Kidney (tissue), 14 donors: Measurements from ENCODE around the gene DNAJC21. TPM values are rescaled to one million over a fixed set of nuclear protein-coding genes. Genes with fewer than 3 reads are reported as not detected.

ENCODE experiments used
- DNase-seq, 5 donors: peaks; one replicate each; pipeline ENCODE4 v3.0.0-alpha.2; 2013 to 2020
- FAIRE-seq: peaks from 2 replicates; lab custom pipeline; 2012; peaks lifted over from hg19 to GRCh38; lab: Jason Lieb, UNC
- H3K27ac ChIP-seq, 2 donors: one replicate each; pipeline ENCODE4 v1.7.0; 2013; ENCODE audit warnings: low read depth in 2 of 2, low read length in 2 of 2, inconsistent platforms in 1 of 2
- H3K27me3 ChIP-seq: one replicate; pipeline ENCODE4 v1.7.1; 2013; ENCODE audit warnings: low read length, inconsistent platforms; ENCODE audit not compliant: control insufficient read depth, insufficient read depth
- H3K36me3 ChIP-seq, 3 donors: one replicate each; pipeline versions ENCODE4 v1.7.0 to v1.7.1; 2013; ENCODE audit warnings: low read length in 3 of 3, control low read depth in 1 of 3, inconsistent platforms in 1 of 3; ENCODE audit not compliant: insufficient read depth in 3 of 3, control insufficient read depth in 2 of 3
- H3K4me1 ChIP-seq, 3 donors: one replicate each; pipeline versions ENCODE4 v1.7.0 to v1.7.1; 2013; ENCODE audit warnings: low read length in 3 of 3, inconsistent platforms in 1 of 3, low read depth in 1 of 3; ENCODE audit not compliant: control insufficient read depth in 2 of 3, insufficient read depth in 2 of 3
- H3K4me3 ChIP-seq, 3 donors: one replicate each; pipeline versions ENCODE4 v1.7.0 to v1.8.1; 2013; ENCODE audit warnings: low read length in 3 of 3, control low read depth in 1 of 3, inconsistent platforms in 1 of 3
- H3K9ac ChIP-seq, 3 donors: one replicate each; pipeline versions ENCODE4 v1.7.0 to v1.7.1; 2013; ENCODE audit warnings: low read length in 3 of 3, control low read depth in 1 of 3, inconsistent platforms in 1 of 3
- H3K9me3 ChIP-seq, 3 donors: one replicate each; pipeline versions ENCODE4 v1.7.0 to v1.7.1; 2013; ENCODE audit warnings: low read length in 3 of 3, control low read depth in 1 of 3, inconsistent platforms in 1 of 3; ENCODE audit not compliant: control insufficient read depth in 2 of 3, insufficient read depth in 1 of 3
- CTCF ChIP-seq: IDR thresholded peaks from 3 replicates; pipeline ENCODE4 v1.5.1; 2012; ENCODE audit warnings: mild to moderate bottlenecking, moderate library complexity, borderline replicate concordance; ENCODE audit not compliant: insufficient read depth; ENCODE audit errors: extremely low read depth
- intact Hi-C: fragments of 100-400 bp; cut with DNase I; formaldehyde crosslinking; loops from one replicate; pipeline ENCODE4 v1.11.1; 2022
- polyA plus RNA-seq: library from polyadenylated mRNA; stranded (reverse); fragments of 350-450 nt; fragmentation: Illumina TruSeq; extraction: RNeasy Lipid Tissue Mini Kit (QIAGEN cat#74804); gene quantifications from one replicate; pipeline ENCODE4 v1.2.3, GENCODE V29; 2014; ENCODE audit warnings: low read depth, low replicate concordance; ENCODE audit not compliant: insufficient read depth
- total RNA-seq: library from RNA; stranded (reverse); fragmentation: NEBNext Ultra II Directional; extraction: Animal tissue kit (Norgen Biotek cat#: 25700); gene quantifications from one replicate; pipeline ENCODE4 v1.2.1, GENCODE V29; 2021
- donor health status: control.
- donor health status: control.
- donor health status: control.
- donor health status: control.
- donor health status: control.
- donor health status: DM: yes; HTN: yes; CAD: no.
- donor health status: Normal renal cell carcinoma (clear cell type).

Gene DNAJC21
- total and polyA plus RNA-seq, 2 donors from 2014 or later = 24.5 to 45.0 TPM

- no peak for TF ChIP-seq CTCF
- H3K4me1 ChIP-seq = no peaks in the 10 kb centered on the region
- no peak for FAIRE-seq
- no peaks in the 10 kb centered on the region for H3K36me3 ChIP-seq
- DNase-seq = no peak
- no peak overlapping the region for H3K4me3 ChIP-seq
- intact Hi-C loops = loop anchor here (10.0 kb wide), 1 partner anchor 418 kb away; no protein-coding TSS in a partner anchor
- H3K27ac ChIP-seq = no peak overlapping the region
- H3K9me3 ChIP-seq = no peaks in the 10 kb centered on the region
- H3K9ac ChIP-seq = no peak overlapping the region
- H3K27me3 ChIP-seq = no peaks in the 10 kb centered on the region
Measured at GRCh38 chr5:34903260-34903659, 26.1 kb upstream of the DNAJC21 start.

GRCh38 chr5:34905564-34905963 lies 23.8 kb upstream of the DNAJC21 start:
- DNase-seq = peak in 2 of 5 donors; percentile 10 to 24
- Histone ChIP-seq H3K9me3 (no peaks in the 10 kb centered on the region), H3K4me3 (no peak overlapping the region), H3K4me1 (no peaks in the 10 kb centered on the region), H3K27me3 (no peaks in the 10 kb centered on the region), H3K27ac (no peak overlapping the region), H3K36me3 (peaks cover 0 to 4% (median 4%) of the 10 kb centered on the region in 3 donors), H3K9ac (no peak overlapping the region)
- no peak for TF ChIP-seq CTCF
- FAIRE-seq = no peak
- intact Hi-C loops = loop anchor here (10.0 kb wide), 1 partner anchor 421 kb away; no protein-coding TSS in a partner anchor

GRCh38 chr5:34913072-34913471 lies 16.3 kb upstream of the DNAJC21 start:
- no peak for TF ChIP-seq CTCF
- peaks cover 13% of the 10 kb centered on the region in 3 donors for H3K36me3 ChIP-seq
- DNase-seq (no peak), FAIRE-seq (no peak)
- no peak overlapping the region for H3K4me3 ChIP-seq
- H3K4me1 ChIP-seq = peaks cover 0 to 18% (median 9%) of the 10 kb centered on the region in 3 donors
- H3K27ac ChIP-seq = no peak overlapping the region
- intact Hi-C loops = no loop called here
- H3K9me3 ChIP-seq = no peaks in the 10 kb centered on the region
- no peaks in the 10 kb centered on the region for H3K27me3 ChIP-seq
- no peak overlapping the region for H3K9ac ChIP-seq
